ENCODE results near the gene FAM222A. TPM values are rescaled to one million over a fixed set of nuclear protein-coding genes. Genes with fewer than 3 reads are reported as not detected.

FAM222A gene
- total RNA-seq, 1 experiment from 2014 or later: 18.0 TPM

GRCh38 chr12:109725321-109726105, 11.9 kb downstream of the FAM222A start:
- TF ChIP-seq CTCF (IDR thresholded peaks at IDR 0.05; ENCODE audit: insufficient read depth in 1 of 2, low read depth in 1 of 2, low read length in 1 of 2, severe bottlenecking in 1 of 2, unreplicated experiment in 1 of 2): no peak
- CTCF ChIA-PET: interaction anchor here (0.6 kb wide), 1 partner anchor 119 kb away, joined by 5 read pairs; no protein-coding TSS in a partner anchor
- no TSS peak for BruUV-seq (replicated peaks)
- H3K36me3 ChIP-seq (ENCODE audit: control insufficient read depth, insufficient read depth, low read length): no peaks in the 10 kb centered on the region; the same call in 1 of the 2 replicates
- H3K9me3 Mint-ChIP-seq (ENCODE audit: unreplicated experiment): no peaks in the 10 kb centered on the region
- H3K36me3 Mint-ChIP-seq (ENCODE audit: insufficient read depth, unreplicated experiment): peaks cover 13% of the 10 kb centered on the region
- DNase-seq: no peak
- intact Hi-C loops (cut with micrococcal nuclease; ENCODE audit: unreplicated experiment): no loop called here
- H3K27ac Mint-ChIP-seq (ENCODE audit: unreplicated experiment): no peak overlapping the region
- POLR2A ChIA-PET: interaction anchor here (0.5 kb wide), 1 partner anchor 398 kb away, joined by 5 read pairs; no protein-coding TSS in a partner anchor
- H3K4me3 ChIP-seq (ENCODE audit: low read depth, low read length): no peak overlapping the region
- peaks cover 15% of the 10 kb centered on the region for H3K4me1 Mint-ChIP-seq (ENCODE audit: low read depth, unreplicated experiment)
- H3K4me1 ChIP-seq: peaks cover 13% of the 10 kb centered on the region
- no peaks in the 10 kb centered on the region for H3K27me3 Mint-ChIP-seq (ENCODE audit: insufficient read depth, unreplicated experiment)
- no peak overlapping the region for H3K4me3 Mint-ChIP-seq (ENCODE audit: unreplicated experiment)
- no peaks in the 10 kb centered on the region for H3K27me3 ChIP-seq (replicated peaks; ENCODE audit: control insufficient read depth, insufficient read depth, low read length)
- H3K9me3 ChIP-seq: no peaks in the 10 kb centered on the region

GRCh38 chr12:109726106-109726497, 12.5 kb downstream of the FAM222A start:
- no TSS peak for BruUV-seq (replicated peaks)

More at GRCh38 chr12:109726106-109726497, 12.5 kb downstream of the FAM222A start:
- Histone ChIP-seq H3K9me3 (no peaks in the 10 kb centered on the region), H3K4me1 (peaks cover 13% of the 10 kb centered on the region), H3K36me3 (ENCODE audit: control insufficient read depth, insufficient read depth, low read length) (no peaks in the 10 kb centered on the region; the same call in 1 of the 2 replicates), H3K27me3 (replicated peaks; ENCODE audit: control insufficient read depth, insufficient read depth, low read length) (no peaks in the 10 kb centered on the region), H3K4me3 (ENCODE audit: low read depth, low read length) (no peak overlapping the region)
- Mint-ChIP-seq H3K27ac (ENCODE audit: unreplicated experiment) (no peak overlapping the region), H3K36me3 (ENCODE audit: insufficient read depth, unreplicated experiment) (peaks cover 13% of the 10 kb centered on the region), H3K9me3 (ENCODE audit: unreplicated experiment) (no peaks in the 10 kb centered on the region), H3K4me3 (ENCODE audit: unreplicated experiment) (no peak overlapping the region), H3K4me1 (ENCODE audit: low read depth, unreplicated experiment) (peaks cover 15% of the 10 kb centered on the region), H3K27me3 (ENCODE audit: insufficient read depth, unreplicated experiment) (no peaks in the 10 kb centered on the region)
- TF ChIP-seq CTCF (IDR thresholded peaks at IDR 0.05; ENCODE audit: insufficient read depth in 1 of 2, low read depth in 1 of 2, low read length in 1 of 2, severe bottlenecking in 1 of 2, unreplicated experiment in 1 of 2): no peak
- DNase-seq: no peak
- POLR2A ChIA-PET: interaction anchor here (0.5 kb wide), 1 partner anchor 399 kb away, joined by 5 read pairs; no protein-coding TSS in a partner anchor
- intact Hi-C loops (cut with micrococcal nuclease; ENCODE audit: unreplicated experiment): no loop called here
- CTCF ChIA-PET: interaction anchor here (0.5 to 0.6 kb wide), 2 partner anchors 8 to 120 kb away, joined by 5 to 6 read pairs; no protein-coding TSS in a partner anchor

All from Caco-2 (cell line).